NCI-H1694 (cell line): ENCODE data around the gene IDUA.
"Not testable (repeated sequence)": the region's sequence is repeated elsewhere in the genome, so short reads cannot be mapped to it uniquely, and the experiment has no call there.

Experiments
- DNase-seq: peaks from one replicate; lab custom pipeline; 2025; lab: John Stamatoyannopoulos, UW

Gene IDUA

DNA sequence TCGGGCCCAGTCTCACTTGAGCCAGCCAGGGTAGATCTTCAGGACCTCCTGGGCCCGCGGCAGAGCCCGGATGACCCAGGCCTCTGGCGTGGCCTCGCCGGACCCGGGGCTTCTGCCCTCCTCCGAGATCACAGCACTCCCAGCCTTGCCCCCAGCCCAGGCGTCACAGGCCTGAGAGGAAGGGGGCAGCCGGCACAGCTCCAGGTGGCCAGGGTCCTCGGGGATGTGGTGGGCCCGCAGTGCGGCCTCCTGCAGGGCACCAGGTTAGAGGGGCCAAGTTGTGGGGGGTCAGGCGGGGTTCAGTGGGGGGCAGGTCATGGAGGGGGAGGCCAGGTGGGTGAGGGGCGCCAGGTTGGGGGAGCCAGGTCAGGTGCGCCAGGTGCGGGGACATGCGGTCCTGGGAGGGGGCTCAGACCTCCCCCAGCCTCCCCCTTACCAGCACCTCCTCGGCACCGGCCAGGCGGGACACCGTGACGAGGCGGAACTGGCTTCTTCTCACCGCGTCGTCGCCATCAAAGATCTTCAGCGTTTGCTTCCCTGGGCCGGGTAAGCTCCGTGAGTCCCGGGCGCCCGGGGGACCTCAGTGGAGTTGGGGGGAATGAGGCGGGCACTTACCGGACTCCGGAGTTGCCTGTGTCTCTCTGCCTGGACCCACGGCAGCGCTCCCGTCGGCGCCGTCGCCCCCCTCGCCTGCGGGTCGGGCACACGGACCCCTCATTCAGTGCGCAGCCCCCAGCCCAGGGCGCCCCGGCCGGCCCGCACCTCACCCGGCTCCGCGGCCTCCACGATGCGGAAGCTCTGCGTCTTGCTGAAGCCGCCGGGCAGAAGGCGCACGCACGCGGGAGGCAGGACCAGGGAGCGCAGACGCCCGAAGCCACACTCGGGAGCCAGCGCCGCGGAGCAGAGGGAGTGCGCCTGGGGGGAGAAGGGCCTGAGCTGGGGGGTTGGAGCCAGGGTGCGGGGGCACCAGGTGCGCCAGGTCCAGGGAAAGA is 19.4 kb upstream of the IDUA start:
- no peak for DNase-seq

DNA sequence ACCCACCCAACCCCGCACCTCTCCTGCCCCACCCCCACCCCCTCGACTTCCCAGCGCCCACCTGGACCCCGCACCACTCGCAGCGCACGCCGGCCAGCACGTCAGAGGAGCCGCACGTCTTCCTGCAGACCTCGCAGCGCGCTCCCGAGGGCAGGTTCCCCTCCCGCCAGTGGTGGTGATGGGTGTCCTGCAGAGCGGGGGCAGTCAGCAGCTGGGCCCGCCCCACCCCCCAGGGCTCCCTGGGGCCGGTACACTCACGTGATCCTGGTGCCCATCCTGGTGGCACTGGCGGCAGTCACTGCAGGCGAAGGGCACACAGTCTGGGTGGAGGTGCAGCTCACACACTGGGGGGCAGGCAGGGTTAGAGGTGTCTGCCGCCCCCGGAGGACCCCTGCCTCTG is 18.6 kb upstream of the IDUA start:
- DNase-seq: no peak

DNA sequence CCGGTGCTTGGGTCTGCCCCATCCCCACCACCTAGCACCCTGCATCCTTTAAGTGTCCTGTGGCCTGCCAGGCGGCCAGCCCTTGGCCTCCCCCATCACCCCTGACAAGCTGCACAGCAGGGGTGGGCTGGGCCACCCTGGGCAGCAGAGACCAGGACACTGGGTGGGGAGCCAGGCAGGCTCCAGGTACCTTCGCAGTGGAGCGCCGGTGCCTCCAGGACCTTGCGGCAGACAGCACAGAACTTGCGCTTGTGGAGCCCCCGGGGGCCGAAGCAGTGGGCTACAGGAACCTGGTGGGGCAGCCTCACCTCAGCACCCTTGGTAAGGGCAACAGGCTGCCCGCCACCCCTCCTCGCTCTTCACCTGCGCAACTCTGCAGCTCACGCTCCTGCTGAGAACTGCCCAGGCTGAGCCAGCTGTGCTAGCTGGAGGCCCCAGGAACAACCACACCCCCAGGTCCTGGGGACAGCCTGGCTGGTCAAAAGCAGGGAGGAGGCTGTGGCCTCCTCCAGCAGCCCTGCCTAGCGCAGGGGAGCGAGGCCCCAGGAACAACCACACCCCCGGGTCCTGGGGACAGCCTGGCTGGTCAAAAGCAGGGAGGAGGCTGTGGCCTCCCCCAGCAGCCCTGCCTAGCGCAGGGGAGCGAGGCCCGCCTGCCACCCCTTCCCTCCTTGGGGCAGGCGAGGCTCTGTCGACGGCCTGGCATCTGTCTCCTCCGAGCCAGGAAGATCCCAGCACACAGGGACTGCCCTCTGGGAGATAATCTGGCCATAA is 18.0 kb upstream of the IDUA start:
- no peak for DNase-seq

DNA sequence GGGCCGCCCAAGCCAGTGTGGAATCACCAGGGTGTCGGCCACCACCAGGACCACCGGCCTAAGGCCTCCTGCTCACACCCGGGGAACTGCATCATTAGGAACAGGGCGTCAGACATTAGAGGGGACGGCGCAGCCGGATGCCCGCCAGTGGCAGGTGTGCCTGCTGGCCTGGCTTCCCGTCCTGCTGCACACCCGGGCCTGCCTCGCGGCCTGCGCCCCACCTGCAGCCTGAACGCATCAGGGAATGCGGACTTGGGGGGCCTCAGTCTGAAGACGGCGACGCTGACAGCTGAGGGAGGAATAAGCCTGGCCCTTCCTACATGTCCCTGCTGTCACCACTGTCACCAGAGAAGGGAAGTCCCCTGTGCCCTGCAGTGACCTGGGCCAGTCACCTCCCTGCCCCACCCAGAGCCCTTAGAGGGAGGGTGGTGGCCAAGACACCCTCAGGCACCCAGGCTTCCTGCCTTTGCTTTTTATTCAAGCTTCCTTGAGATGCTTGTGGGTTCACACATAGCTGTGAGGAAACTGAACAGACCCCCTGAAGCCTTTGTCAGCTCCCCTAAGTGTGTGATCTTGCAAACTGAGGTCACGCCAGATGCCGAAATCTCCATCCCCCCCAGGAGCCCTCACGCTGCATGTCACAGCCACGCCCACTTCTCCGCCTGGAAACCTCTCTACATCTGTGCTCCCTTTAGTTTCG is 16.6 kb upstream of the IDUA start:
- DNase-seq: no peak

DNA sequence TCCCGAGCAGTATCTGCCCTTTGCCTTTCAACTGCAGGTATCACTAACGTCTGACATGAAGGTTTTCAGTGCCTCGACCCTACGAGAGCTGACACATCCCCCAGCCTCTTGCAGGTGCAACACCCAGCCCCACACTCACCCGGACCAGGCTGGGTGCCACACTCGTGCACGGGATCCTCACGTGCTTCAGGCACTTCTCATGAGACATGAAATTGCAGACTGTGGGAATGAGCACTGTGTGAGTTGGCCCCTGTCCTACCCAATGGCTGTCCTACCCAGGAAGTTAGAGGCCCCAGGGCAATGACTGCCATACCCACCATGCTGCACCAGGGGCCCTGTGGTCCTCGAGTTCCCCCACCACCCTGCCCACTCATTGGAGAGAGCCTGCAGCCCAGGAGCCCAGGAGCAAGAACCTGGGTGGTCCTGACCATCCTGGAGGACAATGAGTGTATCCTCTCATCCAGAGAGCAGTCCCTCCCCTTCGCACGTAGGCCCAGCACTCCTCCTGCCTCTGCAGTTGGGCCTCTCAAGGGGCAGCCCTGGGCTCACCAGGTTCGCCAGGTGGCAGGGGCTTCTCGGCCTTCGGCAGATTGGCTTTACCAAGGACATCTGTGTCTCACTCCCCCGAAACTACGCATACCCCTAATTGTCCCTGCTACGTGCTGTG is 15.9 kb upstream of the IDUA start:
- no peak for DNase-seq

DNA sequence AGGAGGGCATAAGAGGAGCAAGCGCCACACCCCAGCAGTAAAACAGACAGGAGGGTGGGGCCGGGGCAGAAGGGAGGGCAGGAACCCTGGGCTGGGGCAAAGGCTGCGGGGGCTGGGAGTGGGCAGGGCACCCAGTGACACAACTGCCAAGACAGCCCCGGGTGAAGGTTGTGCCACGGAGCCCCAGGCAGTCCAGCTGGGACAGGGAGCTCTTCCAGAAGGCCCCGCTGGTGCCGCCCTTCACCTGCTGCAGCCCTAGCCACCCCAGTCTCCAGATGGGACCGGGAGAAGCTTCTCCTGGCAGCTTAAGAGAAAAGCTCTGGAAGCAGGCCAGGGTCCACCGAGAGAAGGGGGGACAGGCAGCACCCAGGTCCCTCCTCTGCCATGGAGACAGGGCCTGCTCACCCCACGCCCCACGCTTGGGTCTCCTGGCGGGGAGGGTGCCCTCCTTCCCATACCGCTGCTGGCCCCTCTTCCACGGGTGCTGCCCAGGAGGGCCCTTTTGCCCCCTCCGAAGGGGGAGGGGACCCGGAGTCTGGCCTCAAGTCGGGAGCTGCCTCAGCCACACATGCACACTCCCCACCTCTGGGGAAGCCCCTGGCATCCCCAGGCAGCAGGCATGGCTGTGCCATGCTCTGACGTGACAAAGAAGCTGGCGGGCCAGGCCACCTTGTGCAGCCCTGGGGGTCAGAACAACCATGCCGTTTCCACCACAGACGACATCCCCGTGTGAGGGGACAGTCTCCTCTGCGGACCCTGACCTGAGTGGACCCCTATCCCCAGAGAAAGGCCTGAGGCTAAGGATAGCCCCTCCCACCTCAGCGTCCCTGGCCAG is 15.0 kb upstream of the IDUA start:
- no peak for DNase-seq

DNA sequence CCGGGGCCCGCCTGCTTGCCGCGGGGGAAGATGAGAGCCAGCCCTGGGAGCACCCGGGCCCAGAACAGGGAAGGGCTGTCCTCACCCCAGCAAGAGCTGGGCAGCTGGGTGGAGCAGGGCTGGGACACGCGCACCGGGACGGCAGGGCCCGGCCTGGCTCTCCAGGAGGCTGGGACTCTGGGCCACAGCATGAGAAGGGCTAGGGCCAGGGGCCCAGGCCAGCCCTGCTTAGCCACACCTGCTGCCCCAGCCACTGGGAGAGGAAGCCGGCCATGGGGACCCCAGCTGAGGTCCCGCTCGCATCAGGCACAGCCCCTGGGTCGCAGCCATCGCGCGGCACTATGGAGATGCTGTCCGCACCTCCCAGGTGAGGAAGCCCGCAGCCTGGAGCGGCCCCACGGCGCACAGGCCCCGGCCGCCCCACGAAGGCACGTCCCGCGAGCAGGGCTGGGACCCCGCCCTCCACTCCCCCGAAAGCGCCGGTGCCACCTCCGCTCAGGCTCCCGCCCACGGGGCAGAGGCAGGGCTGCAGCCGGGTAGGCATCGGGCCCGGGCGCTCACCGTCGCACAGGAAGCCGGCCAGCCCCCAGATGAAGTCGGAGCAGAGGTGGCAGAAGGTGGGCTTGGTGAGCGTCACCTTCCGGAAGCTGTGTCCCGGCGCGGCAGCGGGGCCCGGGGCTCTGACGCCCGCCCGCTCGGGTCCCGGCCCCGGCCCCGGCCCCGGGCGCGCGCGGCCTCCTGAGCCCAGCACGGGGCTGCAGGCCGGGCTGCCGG is 14.0 kb upstream of the IDUA start:
- DNase-seq: no peak

DNA sequence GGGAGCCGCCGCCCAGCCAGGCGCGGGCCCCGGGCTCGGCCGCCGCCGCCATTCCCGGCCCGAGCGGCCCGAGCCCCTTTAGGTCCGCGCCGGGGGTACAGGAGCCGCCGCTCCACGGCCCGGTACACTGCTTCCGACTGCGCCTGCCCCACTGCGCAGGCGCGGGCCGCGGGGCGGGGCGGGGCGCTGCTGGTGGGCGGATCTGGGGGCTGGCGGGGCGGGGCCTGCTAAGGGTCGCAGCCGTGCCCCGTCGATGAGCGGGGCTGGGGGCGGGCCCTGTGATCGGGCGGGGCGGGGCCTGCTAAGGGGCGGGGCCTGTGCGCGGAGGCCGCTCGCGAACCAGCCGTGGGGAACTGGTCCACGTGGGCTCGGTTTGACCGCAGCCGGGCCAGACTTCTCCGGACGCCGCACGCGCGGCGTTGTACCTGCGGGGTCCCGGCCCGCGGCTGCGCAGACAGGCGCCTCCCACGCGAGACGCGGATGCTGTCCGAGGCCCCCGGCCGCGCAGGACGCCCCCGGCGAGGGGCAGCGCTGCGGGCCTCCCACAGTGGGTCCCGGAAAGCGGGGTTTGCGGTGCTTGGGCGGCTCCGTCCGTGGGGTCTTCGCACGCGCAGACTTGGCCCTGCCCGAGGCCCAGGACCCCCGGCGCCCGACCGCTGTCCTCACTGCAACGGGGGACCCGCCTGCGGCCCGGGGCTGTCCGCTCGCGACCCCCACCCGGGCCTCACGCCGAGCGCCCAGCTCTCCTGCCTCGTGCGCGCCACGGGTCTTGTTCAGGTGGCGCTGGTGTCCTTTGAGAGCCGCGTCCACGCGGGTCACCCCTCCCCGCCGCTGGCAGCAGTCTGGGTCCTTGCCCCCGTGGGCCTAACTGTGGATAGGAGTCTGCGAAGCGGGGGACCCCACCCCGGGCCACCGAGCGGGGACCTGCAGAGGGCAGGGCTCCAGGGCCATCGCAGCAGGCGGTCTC is 13.1 kb upstream of the IDUA start, which contains the start of gene DGKQ:
Gene DGKQ (minus strand): TSS at position 139 of the 967 bp plus-strand sequence. CDS start 87 bp downstream, at position 52.
- no peak for DNase-seq

DNA sequence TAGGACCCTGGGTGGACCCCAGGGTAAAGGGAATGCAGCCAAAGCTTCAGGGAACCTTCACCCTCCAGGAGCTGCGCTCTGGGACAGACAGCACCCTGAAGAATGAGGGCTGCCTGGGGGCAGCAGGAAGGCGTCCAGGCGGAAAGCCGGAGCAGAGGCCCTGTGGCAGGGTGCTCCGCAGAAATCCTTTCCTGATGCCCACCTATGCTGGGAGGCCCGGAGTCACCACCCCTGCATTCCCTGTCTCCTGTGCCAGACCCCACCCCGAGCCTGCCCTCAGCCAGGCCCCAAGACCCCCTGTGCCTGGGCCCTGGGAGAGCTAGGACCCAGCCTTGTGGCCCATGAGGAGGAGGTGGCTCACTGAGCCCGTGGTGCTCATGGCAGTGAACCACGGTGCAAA is 12.2 kb upstream of the IDUA start:
- no peak for DNase-seq

DNA sequence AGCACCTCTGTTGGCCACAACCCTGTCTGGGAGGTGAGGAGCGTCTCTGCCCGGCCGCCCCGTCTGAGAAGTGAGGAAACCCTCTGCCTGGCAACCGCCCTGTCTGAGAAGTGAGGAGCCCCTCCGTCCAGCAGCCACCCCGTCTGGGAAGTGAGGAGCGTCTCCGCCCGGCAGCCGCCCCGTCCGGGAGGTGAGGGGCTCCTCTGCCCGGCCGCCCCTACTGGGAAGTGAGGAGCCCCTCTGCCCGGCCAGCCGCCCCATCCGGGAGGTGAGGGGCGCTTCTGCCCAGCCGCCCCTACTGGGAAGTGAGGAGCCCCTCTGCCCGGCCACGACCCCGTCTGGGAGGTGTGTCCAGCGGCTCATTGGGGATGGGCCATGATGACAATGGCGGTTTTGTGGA is 10.8 kb upstream of the IDUA start:
- not testable (repeated sequence) for DNase-seq

DNA sequence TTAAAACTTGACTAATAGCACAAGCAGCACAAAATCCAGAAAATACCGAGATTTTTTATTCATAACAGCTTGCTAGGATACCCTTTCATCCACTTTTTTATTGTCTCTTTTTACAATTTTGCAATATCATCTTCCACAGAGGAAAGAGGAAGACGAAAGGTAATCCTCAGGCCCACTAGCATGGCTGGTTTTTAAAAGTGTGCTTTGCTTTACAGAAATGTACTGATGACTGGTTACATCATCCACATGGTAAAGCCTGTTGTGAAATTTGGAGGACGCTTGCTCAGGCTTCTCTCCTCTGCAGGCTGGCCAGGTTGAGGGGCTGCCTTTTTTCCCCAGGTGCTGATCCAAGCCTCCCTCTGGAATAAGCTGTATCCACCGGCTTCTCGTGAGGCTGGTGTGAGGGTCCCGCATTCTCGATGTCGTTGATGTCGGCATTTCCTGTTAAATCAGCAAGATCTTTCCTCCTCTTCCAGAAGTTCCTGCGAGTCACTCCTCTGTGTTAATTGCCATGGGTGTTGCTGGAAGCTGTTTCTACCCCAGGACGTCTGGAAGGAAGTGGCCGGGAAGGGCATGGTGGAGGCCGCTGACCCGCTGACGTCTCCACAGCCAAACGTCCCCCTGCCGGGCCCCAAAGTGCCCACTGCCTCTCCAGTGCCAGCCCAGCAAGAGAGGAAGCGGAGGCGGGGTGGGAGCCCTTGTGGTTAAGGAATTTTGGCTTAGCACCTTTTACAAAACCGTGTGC is 7.7 kb upstream of the IDUA start:
- DNase-seq: no peak

DNA sequence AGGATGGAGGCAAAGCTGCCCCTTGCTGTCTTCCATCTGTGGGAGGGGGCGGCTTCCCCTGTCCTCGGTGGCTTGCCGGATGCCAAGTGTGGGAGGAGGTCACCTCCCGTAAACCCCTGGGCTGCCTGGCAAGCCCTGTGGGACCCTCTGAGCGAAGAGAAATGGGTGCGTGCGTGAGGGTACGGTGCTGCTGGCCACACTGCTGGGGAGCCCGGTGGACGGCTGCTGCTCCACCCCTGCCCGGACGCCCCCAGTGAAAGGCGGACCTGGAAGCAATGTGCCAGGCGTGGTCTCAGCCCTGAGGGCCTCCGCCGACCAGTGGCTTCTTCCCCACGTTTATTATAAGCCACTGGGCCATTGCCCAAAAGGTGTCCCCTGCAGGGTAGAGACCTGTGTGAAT is 4.6 kb upstream of the IDUA start:
- no peak for DNase-seq

DNA sequence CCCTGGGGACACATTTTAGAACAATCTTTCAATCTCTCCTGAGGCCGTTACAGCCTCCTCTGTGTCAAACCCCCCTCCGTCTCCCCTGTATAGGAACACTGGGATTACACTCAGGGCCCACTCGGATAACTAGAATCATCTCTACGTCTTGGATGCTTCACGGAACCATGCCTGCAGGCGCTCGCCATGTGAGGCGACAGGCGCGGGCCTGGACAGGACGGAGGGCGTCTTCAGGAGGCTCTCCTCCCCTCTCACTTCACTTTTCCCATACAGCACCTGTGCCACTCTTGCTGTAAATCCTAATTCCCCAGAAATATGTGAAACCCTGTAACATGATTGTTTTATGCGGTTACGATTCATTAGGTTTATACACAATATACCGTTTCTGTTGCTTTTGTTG is 4.0 kb upstream of the IDUA start:
- no peak for DNase-seq

DNA sequence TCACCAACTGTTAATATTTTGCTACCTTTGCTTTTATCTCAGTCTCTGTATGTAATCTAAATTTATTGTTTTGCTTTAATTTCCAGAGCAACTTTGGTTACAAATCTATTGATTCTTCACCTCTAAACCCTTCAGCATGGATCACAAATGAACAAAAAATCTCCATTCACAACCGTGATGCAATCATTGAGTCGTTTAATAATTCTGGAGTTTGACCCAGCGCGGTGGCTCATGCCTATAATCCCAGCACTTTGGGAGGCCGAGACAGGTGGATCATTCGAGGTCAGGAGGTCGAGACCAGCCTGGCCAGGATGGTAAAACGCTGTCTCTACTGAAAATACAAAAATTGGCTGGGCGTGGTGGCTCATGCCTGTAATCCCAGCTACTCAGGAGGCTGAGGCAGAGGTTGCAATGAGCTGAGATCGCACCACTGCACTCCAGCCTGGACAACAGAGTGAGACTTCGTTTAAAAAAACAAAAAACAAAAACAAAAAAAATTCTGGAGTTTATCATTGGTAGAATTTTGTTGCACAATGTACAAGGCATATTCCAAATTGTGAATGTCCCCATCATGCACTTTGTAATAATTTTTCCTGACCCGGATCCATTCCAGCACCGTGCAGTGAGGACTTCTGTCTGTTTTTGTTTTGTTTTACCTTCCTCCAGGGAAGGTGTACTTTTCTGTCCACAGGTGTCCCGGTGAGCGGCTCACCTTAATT is 2.3 kb upstream of the IDUA start:
- DNase-seq: no peak

DNA sequence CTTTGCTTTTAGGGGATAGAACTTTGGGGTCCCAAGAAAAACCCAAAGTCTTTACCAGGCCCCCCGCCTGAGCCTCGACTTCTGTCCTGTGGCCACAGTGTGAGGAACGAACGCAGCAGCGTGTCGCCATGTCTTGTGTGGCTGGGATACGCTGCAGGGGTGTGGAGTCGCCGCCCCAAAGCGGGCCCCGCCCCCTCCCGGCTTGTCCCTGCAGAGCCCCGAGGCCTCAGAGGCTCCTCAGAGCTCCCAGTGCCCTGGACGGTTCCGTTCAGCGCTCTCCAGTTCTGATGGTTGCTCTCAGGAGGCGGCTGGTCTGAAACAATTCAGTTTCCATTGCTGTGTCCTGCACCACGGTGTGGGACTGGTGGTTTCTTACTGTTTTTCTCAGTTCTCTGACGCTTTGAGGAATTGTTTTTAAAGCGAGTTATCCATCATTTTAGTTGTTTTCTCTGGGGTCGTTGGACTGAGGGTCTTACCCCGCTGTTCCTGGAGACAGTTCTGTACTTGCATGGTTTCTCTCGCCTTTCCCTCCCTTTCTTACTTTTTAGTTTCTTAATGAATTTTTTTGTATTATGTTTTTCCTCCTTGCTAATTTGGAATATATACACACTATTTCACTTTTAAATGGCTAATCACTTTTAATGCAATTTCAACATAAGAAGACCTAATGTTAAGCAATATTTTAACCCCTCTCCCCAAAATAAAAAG is 1.6 kb upstream of the IDUA start:
- DNase-seq: no peak

DNA sequence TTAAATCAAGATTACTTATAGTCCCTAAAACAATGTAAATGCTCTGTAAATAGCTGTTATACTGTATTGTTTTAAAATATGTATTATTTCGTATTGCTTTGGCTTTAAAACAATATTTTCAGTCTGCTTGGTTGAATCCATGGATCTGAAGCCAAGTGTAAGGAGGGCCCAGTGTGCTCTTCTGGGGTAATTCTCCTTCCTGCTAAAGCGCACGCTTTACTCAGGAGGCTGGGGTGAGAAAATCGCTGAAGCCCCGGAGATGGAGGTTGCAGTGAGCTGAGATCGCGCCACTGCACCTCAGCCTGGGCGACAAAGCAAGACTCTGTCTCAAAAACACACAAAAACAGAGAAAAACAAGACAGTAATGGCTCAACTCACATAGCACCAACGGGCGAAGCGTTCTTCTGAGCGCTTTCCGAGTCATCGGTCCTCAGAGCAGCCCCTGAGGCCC is 391 bp upstream of the IDUA start:
- DNase-seq: no peak
